GM12891 (cell line): ENCODE results near the gene HEMGN.
"Not testable (repeated sequence)": the region's sequence is repeated elsewhere in the genome, so short reads cannot be mapped to it uniquely, and the experiment has no call there.

Experiments
- DNase-seq: peaks from one replicate; pipeline ENCODE4 v3.0.0; 2011; ENCODE audit warnings: low spot score; ENCODE audit not compliant: insufficient read length
- FAIRE-seq: peaks from 2 replicates; lab custom pipeline; 2011; peaks lifted over from hg19 to GRCh38; lab: Jason Lieb, UNC
- PAX5 ChIP-seq: IDR thresholded peaks from 2 replicates; pipeline ENCODE4 v1.6.1; 2011; ENCODE audit warnings: low read length, moderate library complexity, mild to moderate bottlenecking; ENCODE audit not compliant: insufficient read depth, severe bottlenecking
- POLR2A ChIP-seq: IDR thresholded peaks from 2 replicates; pipeline ENCODE4 v1.6.1; 2011; ENCODE audit warnings: low read depth, low read length, control low read depth
- POLR2AphosphoS5 ChIP-seq: IDR thresholded peaks from 2 replicates; pipeline ENCODE4 v1.6.1; 2011; ENCODE audit warnings: low read depth, low read length, control low read depth
- POU2F2 ChIP-seq: IDR thresholded peaks from 2 replicates; pipeline ENCODE4 v1.6.1; 2011; ENCODE audit warnings: low read depth, mild to moderate bottlenecking, control low read depth, low read length, moderate library complexity
- SPI1 ChIP-seq: IDR thresholded peaks from 2 replicates; pipeline ENCODE4 v1.6.1; 2011; ENCODE audit warnings: low read depth, low read length, control low read depth
- TAF1 ChIP-seq: IDR thresholded peaks from 2 replicates; pipeline ENCODE4 v1.6.1; 2011; ENCODE audit warnings: low read depth, low read length, control low read depth

The HEMGN gene

DNA sequence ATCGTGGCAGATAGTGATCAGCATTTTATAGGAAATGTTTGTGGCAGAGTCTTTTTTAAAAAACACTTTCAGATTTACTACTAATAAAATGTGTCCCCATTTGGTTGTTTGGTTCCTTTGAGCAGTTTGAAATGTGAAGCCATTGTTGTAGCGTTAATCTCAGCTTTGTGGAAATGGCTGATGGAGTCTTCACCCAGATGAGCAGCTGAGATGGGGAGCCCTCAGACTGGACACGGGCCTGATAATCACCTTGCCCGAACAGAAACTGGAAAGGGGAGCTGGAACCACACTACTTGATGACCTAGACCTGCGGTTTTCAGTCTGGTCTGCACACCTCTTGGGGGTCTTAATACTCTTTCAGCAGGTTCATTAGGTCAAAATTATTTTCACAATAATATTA, 24.6 kb upstream of the HEMGN start:
- DNase-seq, result no peak
- no peak for FAIRE-seq
- no peak for TF ChIP-seq POLR2AphosphoS5

- no peak for DNase-seq
- TF ChIP-seq POLR2A (no peak), SPI1 (no peak), PAX5 (no peak), TAF1 (no peak), POLR2AphosphoS5 (no peak), POU2F2 (no peak)
- no peak for FAIRE-seq
Observed at GRCh38 chr9:97962136-97962535, 24.2 kb upstream of the HEMGN start.

DNA sequence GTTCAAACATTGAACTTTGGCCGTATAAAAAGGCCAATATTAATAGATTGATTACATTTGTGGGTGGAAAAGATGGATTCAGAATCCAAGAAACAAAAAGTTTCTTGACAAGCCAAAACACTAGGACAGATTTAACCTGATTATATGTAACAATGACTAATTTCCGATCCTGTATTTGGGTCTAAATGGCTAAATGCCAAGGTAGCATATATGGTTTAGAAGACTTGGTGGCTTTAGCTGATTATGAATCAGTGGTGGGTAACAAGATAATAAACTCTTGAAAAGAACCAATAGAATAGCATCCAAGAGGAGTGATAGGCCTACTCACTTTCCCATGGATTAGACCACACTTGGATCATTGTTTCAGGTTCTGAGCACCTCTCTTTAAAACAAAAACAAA, 23.4 kb upstream of the HEMGN start:
- FAIRE-seq, result no peak

GRCh38 chr9:97960678-97961328, 22.8 kb upstream of the HEMGN start:
- not testable (repeated sequence) for FAIRE-seq, DNase-seq

More for the DNA sequence above, 23.4 kb upstream of the HEMGN start:
- DNase-seq, result no peak
- TF ChIP-seq POLR2AphosphoS5 (no peak), PAX5 (no peak), SPI1 (no peak), POU2F2 (no peak), TAF1 (no peak), POLR2A (no peak)

- DNase-seq, result no peak
- no peak for FAIRE-seq
- TF ChIP-seq POLR2AphosphoS5 (no peak), SPI1 (no peak), PAX5 (no peak), TAF1 (no peak), POU2F2 (no peak), POLR2A (no peak)
Observed at GRCh38 chr9:97959585-97959984, 21.6 kb upstream of the HEMGN start.

GRCh38 chr9:97958812-97959511, 21.0 kb upstream of the HEMGN start:
- TF ChIP-seq POU2F2, result no peak
- no peak for TF ChIP-seq POLR2A
- no peak for TF ChIP-seq PAX5
- no peak for TF ChIP-seq TAF1
- TF ChIP-seq SPI1, result no peak
- no peak for TF ChIP-seq POLR2AphosphoS5
- no peak for FAIRE-seq
- DNase-seq, result no peak

DNA sequence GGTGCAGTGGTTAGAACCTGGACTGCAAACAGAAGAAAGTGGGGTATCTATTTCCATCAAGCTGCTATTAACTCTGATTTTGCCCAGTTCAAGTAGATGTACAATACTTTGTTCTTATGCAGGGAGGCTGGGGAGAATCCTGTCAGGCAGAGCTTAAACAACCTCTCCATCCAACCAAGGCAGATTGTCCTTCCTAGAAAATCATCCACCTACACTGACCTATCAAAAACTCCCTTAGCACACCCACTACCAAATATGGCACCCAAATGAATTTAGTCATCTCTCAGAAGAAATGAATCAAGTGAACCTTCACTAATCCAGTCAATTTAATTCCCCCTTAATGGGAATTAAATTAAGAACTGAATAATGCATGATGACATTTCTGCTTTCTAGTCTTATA, 18.4 kb upstream of the HEMGN start:
- FAIRE-seq, result peak; percentile 35
- TF ChIP-seq POLR2A (no peak), POU2F2 (no peak), PAX5 (no peak), TAF1 (no peak), POLR2AphosphoS5 (no peak), SPI1 (no peak)
- no peak for DNase-seq

DNA sequence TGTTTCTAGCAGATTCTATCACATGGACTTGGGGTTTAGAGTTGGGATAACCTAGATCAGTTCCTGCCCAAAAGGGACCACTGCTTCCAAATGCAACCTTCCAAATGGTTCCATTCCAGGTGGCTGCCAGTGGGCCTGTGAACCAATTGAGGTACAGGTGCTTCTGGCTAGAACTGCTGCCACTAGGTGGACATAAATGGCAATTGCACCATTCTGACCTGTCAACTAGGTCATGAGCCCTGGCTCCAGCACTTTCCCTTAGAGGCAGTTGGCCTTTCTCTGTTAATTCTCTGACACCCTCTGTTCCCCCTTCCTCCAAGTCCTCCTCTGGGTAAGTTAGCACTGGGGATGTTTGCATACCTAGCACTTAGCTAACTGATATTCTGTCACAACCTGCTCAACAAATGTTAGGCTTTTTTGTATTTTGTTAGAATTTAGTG, 16.6 kb upstream of the HEMGN start:
- TF ChIP-seq TAF1 (no peak), POLR2AphosphoS5 (no peak), POU2F2 (no peak), PAX5 (no peak), POLR2A (no peak), SPI1 (no peak)
- peak; percentile 95 for FAIRE-seq
- DNase-seq, result peak; percentile 51

GRCh38 chr9:97950873-97951272, 12.9 kb upstream of the HEMGN start:
- FAIRE-seq, DNase-seq: not testable (repeated sequence)

DNA sequence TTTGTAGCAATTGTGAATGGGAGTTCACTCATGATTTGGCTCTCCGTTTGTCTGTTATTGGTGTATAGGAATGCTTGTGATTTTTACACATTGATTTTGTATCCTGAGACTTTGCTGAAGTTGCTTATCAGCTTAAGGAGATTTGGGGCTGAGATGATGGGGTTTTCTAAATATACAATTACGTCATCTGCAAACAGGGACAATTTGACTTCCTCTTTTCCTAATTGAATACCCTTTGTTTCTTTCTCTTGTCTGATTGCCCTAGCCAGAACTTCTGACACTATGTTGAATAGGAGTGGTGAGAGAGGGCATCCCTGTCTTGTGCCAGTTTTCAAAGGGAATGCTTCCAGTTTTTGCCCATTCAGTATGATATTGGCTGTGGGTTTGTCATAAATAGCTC, 9.1 kb upstream of the HEMGN start:
- not testable (repeated sequence) for FAIRE-seq, DNase-seq

DNA sequence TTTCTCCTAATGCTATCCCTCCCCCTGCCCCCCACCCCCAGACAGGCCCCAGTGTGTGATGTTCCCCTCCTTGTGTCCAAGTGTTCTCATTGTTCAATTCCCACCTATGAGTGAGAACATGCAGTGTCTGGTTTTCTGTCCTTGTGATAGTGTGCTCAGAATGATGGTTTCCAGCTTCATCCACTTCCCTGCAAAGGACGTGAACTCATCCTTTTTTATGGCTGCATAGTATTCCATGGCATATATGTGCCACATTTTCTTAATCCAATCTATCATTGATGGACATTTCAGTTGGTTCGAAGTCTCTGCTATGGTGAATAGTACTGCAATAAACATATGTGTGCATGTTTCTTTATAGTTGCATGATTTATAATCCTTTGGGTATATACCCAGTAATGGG, 7.5 kb upstream of the HEMGN start:
- DNase-seq, FAIRE-seq: not testable (repeated sequence)
